IMR-90 (cell line): Measurements from ENCODE around the gene TEAD4. TPM values are rescaled to one million over a fixed set of nuclear protein-coding genes. Genes with fewer than 3 reads are reported as not detected.
A peak's percentile ranks its signal among the peaks of the same experiment; 100 is the strongest.

Experiments
- ATAC-seq: fragments of 200-7000 bp; cut with Tn5 transposase; 2 replicates; pipeline ENCODE4 v1.9.1; 2020; ENCODE audit warnings: low read depth, mild to moderate bottlenecking, moderate library complexity
- BruUV-seq: library from RNA; stranded (reverse); fragments of 400-500 nt; replicated peaks from 2 replicates; lab custom pipeline; 2021; lab: Mats Ljungman, UMichigan
- CTCF ChIA-PET: fragments of 300-600 bp; formaldehyde crosslinking; extraction: SDS; loops from one replicate; lab custom pipeline; 2021; ENCODE audit warnings: antibody characterized with exemption; lab: Yijun Ruan, JAX
- POLR2A ChIA-PET: fragments of 300-600 bp; sonication (Branson Sonifier 250); formaldehyde crosslinking; loops from one replicate; lab custom pipeline; 2022; ENCODE audit warnings: antibody characterized with exemption; ENCODE audit not compliant: unreplicated experiment; lab: Charles Lee
- DNase-seq: peaks from one replicate; pipeline ENCODE4 v3.0.0; 2013
- H2AFZ ChIP-seq: replicated peaks from 2 replicates; pipeline ENCODE3; 2013; ENCODE audit warnings: low read length, mild to moderate bottlenecking; ENCODE audit not compliant: poor library complexity
- H2AK5ac ChIP-seq: 2 replicates; pipeline ENCODE4 v1.6.1; 2013; ENCODE audit warnings: low read depth, low read length, inconsistent platforms
- H2AK9ac ChIP-seq: replicated peaks from 2 replicates; pipeline ENCODE3; 2013; ENCODE audit warnings: mild to moderate bottlenecking, low read depth, low read length, moderate library complexity; ENCODE audit not compliant: poor library complexity
- H2BK120ac ChIP-seq: 2 replicates; pipeline ENCODE4 v1.6.1; 2013; ENCODE audit warnings: low read depth, low read length, inconsistent platforms
- H2BK15ac ChIP-seq: 3 replicates; pipeline ENCODE4 v1.6.1; 2013; ENCODE audit warnings: low read depth, low read length, inconsistent platforms
- H2BK20ac ChIP-seq: 2 replicates; pipeline ENCODE4 v1.6.1; 2013; ENCODE audit warnings: low read depth, mild to moderate bottlenecking, inconsistent platforms, low read length, moderate library complexity
- H2BK5ac ChIP-seq: 2 replicates; pipeline ENCODE4 v1.6.1; 2013; ENCODE audit warnings: mild to moderate bottlenecking, low read depth, low read length, inconsistent platforms; ENCODE audit not compliant: poor library complexity, severe bottlenecking
- H3K14ac ChIP-seq: replicated peaks from 2 replicates; pipeline ENCODE4 v1.6.1; 2013; ENCODE audit warnings: low read depth, low read length, inconsistent platforms
- H3K18ac ChIP-seq: 2 replicates; pipeline ENCODE4 v1.6.1; 2013; ENCODE audit warnings: low read depth, low read length, control low read depth
- H3K23ac ChIP-seq: 2 replicates; pipeline ENCODE4 v1.6.1; 2013; ENCODE audit warnings: low read depth, low read length, inconsistent platforms
- H3K27ac ChIP-seq: 2 replicates; pipeline ENCODE4 v1.5.1; 2013; ENCODE audit warnings: mild to moderate bottlenecking, control low read depth, low read length; ENCODE audit not compliant: insufficient read depth
- H3K27me3 ChIP-seq: 2 replicates; pipeline ENCODE4 v1.6.1; 2013; ENCODE audit warnings: low read length; ENCODE audit not compliant: control insufficient read depth, insufficient read depth
- H3K36me3 ChIP-seq: 2 replicates; pipeline ENCODE4 v1.6.1; 2013; ENCODE audit warnings: low read length, mixed read lengths; ENCODE audit not compliant: control insufficient read depth, insufficient read depth
- H3K4ac ChIP-seq: 2 replicates; pipeline ENCODE4 v1.6.1; 2013; ENCODE audit warnings: low read depth, low read length, inconsistent platforms
- H3K4me1 ChIP-seq: 2 replicates; pipeline ENCODE4 v1.6.1; 2013; ENCODE audit warnings: low read length, mixed read lengths; ENCODE audit not compliant: control insufficient read depth, insufficient read depth
- H3K4me2 ChIP-seq: 2 replicates; pipeline ENCODE4 v1.6.1; 2013; ENCODE audit warnings: low read depth, mild to moderate bottlenecking, control low read depth, low read length, moderate library complexity
- H3K4me3 ChIP-seq: 2 replicates; pipeline ENCODE4 v1.5.1; 2013; ENCODE audit warnings: low read depth, mild to moderate bottlenecking, control low read depth, low read length, moderate library complexity; ENCODE audit not compliant: insufficient read depth
- H3K56ac ChIP-seq: 2 replicates; pipeline ENCODE4 v1.6.1; 2013; ENCODE audit warnings: low read length, inconsistent platforms; ENCODE audit not compliant: insufficient read depth; ENCODE audit errors: extremely low read depth
- H3K79me1 ChIP-seq, 2 experiments: 2 replicates each; pipeline ENCODE4 v1.6.1; 2013; ENCODE audit warnings: low read length in 2 of 2, inconsistent platforms in 1 of 2, low read depth in 1 of 2
- H3K9ac ChIP-seq: 2 replicates; pipeline ENCODE4 v1.6.1; 2013; ENCODE audit warnings: low read depth, low read length, control low read depth
- H3K9me1 ChIP-seq: 2 replicates; pipeline ENCODE4 v1.6.1; 2013; ENCODE audit warnings: low read length, inconsistent platforms; ENCODE audit not compliant: insufficient read depth
- H3K9me3 ChIP-seq: 2 replicates; pipeline ENCODE4 v1.6.1; 2013; ENCODE audit warnings: low read length; ENCODE audit not compliant: control insufficient read depth, insufficient read depth
- H4K20me1 ChIP-seq: 2 replicates; pipeline ENCODE4 v1.6.1; 2013; ENCODE audit warnings: low read length, inconsistent platforms; ENCODE audit not compliant: insufficient read depth
- H4K5ac ChIP-seq: 2 replicates; pipeline ENCODE4 v1.6.1; 2013; ENCODE audit warnings: mild to moderate bottlenecking, low read depth, low read length, control low read depth
- H4K8ac ChIP-seq, 2 experiments: 2 replicates each; pipeline ENCODE4 v1.6.1; 2013; ENCODE audit warnings: low read depth in 2 of 2, low read length in 2 of 2, control low read depth in 1 of 2, inconsistent platforms in 1 of 2
- H4K91ac ChIP-seq: 2 replicates; pipeline ENCODE4 v1.6.1; 2013; ENCODE audit warnings: low read depth, low read length, inconsistent platforms; ENCODE audit not compliant: insufficient read depth
- BHLHE40 ChIP-seq: fragments of 150-350 bp; IDR thresholded peaks from 2 replicates; pipeline ENCODE4 v1.6.1; 2016; ENCODE audit warnings: mild to moderate bottlenecking, low read depth, low read length
- CEBPB ChIP-seq: IDR thresholded peaks from 2 replicates; pipeline ENCODE4 v1.6.1; 2012; ENCODE audit warnings: low read depth, low read length, improper control_type of control experiment
- CHD1 ChIP-seq: IDR thresholded peaks from 2 replicates; pipeline ENCODE4 v1.6.1; 2012; ENCODE audit warnings: low read depth, low read length, improper control_type of control experiment
- MAFK ChIP-seq: IDR thresholded peaks from 2 replicates; pipeline ENCODE4 v1.6.1; 2012; ENCODE audit warnings: low read depth, low read length, improper control_type of control experiment
- RAD21 ChIP-seq: IDR thresholded peaks from 2 replicates; pipeline ENCODE4 v1.6.1; 2012; ENCODE audit warnings: low read length, improper control_type of control experiment
- RCOR1 ChIP-seq: IDR thresholded peaks from 2 replicates; pipeline ENCODE4 v1.6.1; 2012; ENCODE audit warnings: mild to moderate bottlenecking, low read length, improper control_type of control experiment; ENCODE audit not compliant: insufficient replicate concordance
- SMC3 ChIP-seq: fragments of 150-350 bp; IDR thresholded peaks from 2 replicates; pipeline ENCODE4 v1.6.1; 2016; ENCODE audit warnings: low read depth, mild to moderate bottlenecking, antibody characterized with exemption, low read length, moderate library complexity
- USF2 ChIP-seq: fragments of 150-350 bp; IDR thresholded peaks from 2 replicates; pipeline ENCODE4 v1.6.1; 2017; ENCODE audit warnings: mild to moderate bottlenecking, antibody characterized with exemption, low read length, low read depth
- WGBS, 2 experiments: methylation state at CpG; one replicate each; pipeline versions ENCODE4 v1.1.5 to v1.1.7; 2013; ENCODE audit warnings: missing lambda C conversion rate in 2 of 2; ENCODE audit not compliant: insufficient read length in 1 of 2; ENCODE audit errors: extremely low coverage in 2 of 2; 5-methylcytosine and 5-hydroxymethylcytosine counted together
- dilution Hi-C: fragments of 300-500 bp; cut with HindIII; formaldehyde crosslinking; loops from one replicate; pipeline ENCODE4 v1.14.3; 2018; ENCODE audit warnings: low sequenced_read_pairs; ENCODE audit not compliant: unreplicated experiment
- in situ Hi-C: fragments of 300-500 bp; cut with MboI; formaldehyde crosslinking; loops from 3 replicates; pipeline ENCODE4 v1.14.3; 2019; ENCODE audit warnings: low sequenced_read_pairs, inconsistent platforms, mixed read lengths
- intact Hi-C: fragments of 100-400 bp; cut with micrococcal nuclease; formaldehyde crosslinking; loops from 2 replicates; pipeline ENCODE4 v1.10.0; 2022
- polyA plus RNA-seq, 3 experiments: library from polyadenylated mRNA; depleted of rRNA; stranded (reverse); fragments of >200 nt; gene quantifications; 2 replicates each; pipeline ENCODE4 v1.2.3, GENCODE V29; 2012; ENCODE audit warnings: low replicate concordance in 1 of 3
- total RNA-seq: library from RNA; depleted of rRNA; stranded (reverse); fragments of >200 nt; gene quantifications from 2 replicates; pipeline ENCODE4 v1.2.3, GENCODE V29; 2012
- TF ChIP-seq, protein P1 (sequence below): fragments of 150-350 bp; IDR thresholded peaks from 2 replicates; pipeline ENCODE4 v1.6.1; 2016; ENCODE audit warnings: low read depth, mild to moderate bottlenecking, low read length, moderate library complexity, borderline replicate concordance
- TF ChIP-seq, protein P2 (sequence below): conservative IDR thresholded peaks from 2 replicates; pipeline ENCODE4 v1.5.1; 2012; ENCODE audit warnings: mild to moderate bottlenecking, low read depth, low read length, improper control_type of control experiment

TEAD4 gene
- total and polyA plus RNA-seq, 2 of the 4 experiments (the other 2 are of a cell fraction), result 8.8 to 24.9 TPM

- Histone ChIP-seq H3K4me3 (no peak overlapping the region), H3K9me3 (no peaks in the 10 kb centered on the region), H3K4me1 (peaks cover 3% of the 10 kb centered on the region; the same call in 1 of the 2 replicates), H4K5ac (no peak overlapping the region), H3K14ac (no peak overlapping the region), H2AFZ (peak overlapping the region; percentile 67), H3K9me1 (no peaks in the 10 kb centered on the region), H3K27me3 (no peaks in the 10 kb centered on the region), H3K36me3 (peaks cover 15% of the 10 kb centered on the region), H3K4ac (no peak overlapping the region), H2BK20ac (no peak overlapping the region), H3K27ac (no peak overlapping the region), H4K91ac (no peak overlapping the region), H4K20me1 (no peaks in the 10 kb centered on the region), H3K79me1 (no peaks in the 10 kb centered on the region; a peak in 1 of 4 replicates), H2AK9ac (peak overlapping the region; percentile 11), H2AK5ac (no peak overlapping the region), H3K4me2 (no peak overlapping the region), H3K56ac (no peak overlapping the region), H4K8ac (peak overlapping the region in 1 of 2 experiments; percentile 35; a peak in 1 of 4 replicates), H2BK120ac (no peak overlapping the region), H2BK5ac (no peak overlapping the region), H2BK15ac (no peak overlapping the region; the same call in 2 of the 3 replicates), H3K9ac (no peak overlapping the region), H3K23ac (no peak overlapping the region), H3K18ac (no peak overlapping the region)
- TF ChIP-seq CEBPB (no peak), RAD21 (peak; percentile 83), USF2 (no peak), MAFK (no peak), SMC3 (peak; percentile 77), BHLHE40 (no peak), CHD1 (no peak), RCOR1 (no peak)
- TF ChIP-seq, protein P1, sequence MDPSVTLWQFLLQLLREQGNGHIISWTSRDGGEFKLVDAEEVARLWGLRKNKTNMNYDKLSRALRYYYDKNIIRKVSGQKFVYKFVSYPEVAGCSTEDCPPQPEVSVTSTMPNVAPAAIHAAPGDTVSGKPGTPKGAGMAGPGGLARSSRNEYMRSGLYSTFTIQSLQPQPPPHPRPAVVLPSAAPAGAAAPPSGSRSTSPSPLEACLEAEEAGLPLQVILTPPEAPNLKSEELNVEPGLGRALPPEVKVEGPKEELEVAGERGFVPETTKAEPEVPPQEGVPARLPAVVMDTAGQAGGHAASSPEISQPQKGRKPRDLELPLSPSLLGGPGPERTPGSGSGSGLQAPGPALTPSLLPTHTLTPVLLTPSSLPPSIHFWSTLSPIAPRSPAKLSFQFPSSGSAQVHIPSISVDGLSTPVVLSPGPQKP, result no peak
- TF ChIP-seq, protein P2, sequence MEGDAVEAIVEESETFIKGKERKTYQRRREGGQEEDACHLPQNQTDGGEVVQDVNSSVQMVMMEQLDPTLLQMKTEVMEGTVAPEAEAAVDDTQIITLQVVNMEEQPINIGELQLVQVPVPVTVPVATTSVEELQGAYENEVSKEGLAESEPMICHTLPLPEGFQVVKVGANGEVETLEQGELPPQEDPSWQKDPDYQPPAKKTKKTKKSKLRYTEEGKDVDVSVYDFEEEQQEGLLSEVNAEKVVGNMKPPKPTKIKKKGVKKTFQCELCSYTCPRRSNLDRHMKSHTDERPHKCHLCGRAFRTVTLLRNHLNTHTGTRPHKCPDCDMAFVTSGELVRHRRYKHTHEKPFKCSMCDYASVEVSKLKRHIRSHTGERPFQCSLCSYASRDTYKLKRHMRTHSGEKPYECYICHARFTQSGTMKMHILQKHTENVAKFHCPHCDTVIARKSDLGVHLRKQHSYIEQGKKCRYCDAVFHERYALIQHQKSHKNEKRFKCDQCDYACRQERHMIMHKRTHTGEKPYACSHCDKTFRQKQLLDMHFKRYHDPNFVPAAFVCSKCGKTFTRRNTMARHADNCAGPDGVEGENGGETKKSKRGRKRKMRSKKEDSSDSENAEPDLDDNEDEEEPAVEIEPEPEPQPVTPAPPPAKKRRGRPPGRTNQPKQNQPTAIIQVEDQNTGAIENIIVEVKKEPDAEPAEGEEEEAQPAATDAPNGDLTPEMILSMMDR, result peak; percentile 73
- peak; percentile 71 for DNase-seq
- dilution Hi-C loops, result no loop called here
- no TSS peak for BruUV-seq
- 8% methylated on average over 2 of the region's 10 CpGs; no CpG with 5 or more reads in 1 of the 2 experiments for WGBS, 2 experiments
- peak; percentile 98 for ATAC-seq
- ChIA-PET POLR2A (interaction anchor here (0.8 kb wide), 2 partner anchors 20 to 229 kb away, joined by 3 read pairs; no protein-coding TSS in a partner anchor), CTCF (interaction anchor here (0.7 to 1.3 kb wide), 5 partner anchors 12 to 180 kb away, joined by 3 to 5 read pairs (median 3); no protein-coding TSS in a partner anchor)
- in situ Hi-C loops, result loop anchor here (10.0 kb wide), 1 partner anchor 179 kb away; the partner anchor contains the start of gene TEX52
- intact Hi-C loops, result loop anchor here (2.0 kb wide), 3 partner anchors 75 to 295 kb away; partner anchors contain the start of gene TEAD4
Measured at GRCh38 chr12:3034067-3034750, 75.0 kb downstream of the TEAD4 start.
